GM12878 (cell line): ENCODE measurements around the gene UPP2. TPM values are rescaled to one million over a fixed set of nuclear protein-coding genes. Genes with fewer than 3 reads are reported as not detected.

ENCODE experiments used
- ATAC-seq: fragments of 200-7000 bp; cut with Tn5 transposase; 3 replicates; pipeline ENCODE4 v1.9.1; 2020; ENCODE audit warnings: mild to moderate bottlenecking, moderate library complexity
- BruUV-seq: library from RNA; stranded (reverse); fragments of 400-500 nt; replicated peaks from 2 replicates; lab custom pipeline; 2021; lab: Mats Ljungman, UMichigan
- CTCF ChIA-PET: fragments of 300-600 bp; sonication (Branson Sonifier 250); formaldehyde crosslinking; extraction: SDS; loops from one replicate; lab custom pipeline; 2021; ENCODE audit warnings: inconsistent platforms; lab: Yijun Ruan, JAX
- POLR2A ChIA-PET: fragments of 350-600 bp; formaldehyde crosslinking; extraction: SDS; loops from one replicate; lab custom pipeline; 2021; ENCODE audit warnings: inconsistent platforms; lab: Charles Lee
- RAD21 ChIA-PET: fragments of 300-600 bp; sonication (Branson Sonifier 250); formaldehyde crosslinking; loops from one replicate; lab custom pipeline; 2023; ENCODE audit warnings: antibody characterized with exemption; ENCODE audit not compliant: unreplicated experiment; lab: Charles Lee
- SMC1A ChIA-PET: fragments of 300-600 bp; sonication (Branson Sonifier 250); formaldehyde crosslinking; loops from one replicate; lab custom pipeline; 2023; ENCODE audit not compliant: unreplicated experiment, uncharacterized antibody; lab: Charles Lee
- DNase-seq: peaks from one replicate; pipeline ENCODE4 v3.0.0-alpha.2; 2011; ENCODE audit warnings: low read depth, low spot score
- FAIRE-seq: peaks from 3 replicates; lab custom pipeline; 2011; peaks lifted over from hg19 to GRCh38; lab: Jason Lieb, UNC
- H2AFZ ChIP-seq: 2 replicates; pipeline ENCODE4 v1.6.0; 2011; ENCODE audit warnings: low read depth, low read length, control low read depth; ENCODE audit not compliant: control insufficient read depth
- H3K27ac ChIP-seq: 2 replicates; pipeline ENCODE4 v1.5.1; 2011; ENCODE audit warnings: control low read depth; ENCODE audit not compliant: control insufficient read depth, insufficient read depth
- H3K27me3 ChIP-seq, 2 experiments: replicated peaks in 1 of 2; 2 replicates each; pipeline versions ENCODE4 v1.6.0 to v1.6.1; 2011; ENCODE audit warnings: low read length in 1 of 2; ENCODE audit not compliant: control insufficient read depth in 2 of 2, insufficient read depth in 2 of 2
- H3K36me3 ChIP-seq, 2 experiments: 2 replicates each; pipeline ENCODE4 v1.5.1; 2011; ENCODE audit warnings: low read length in 1 of 2; ENCODE audit not compliant: control insufficient read depth in 2 of 2, insufficient read depth in 2 of 2
- H3K4me1 ChIP-seq: 2 replicates; pipeline ENCODE4 v1.6.1; 2011; ENCODE audit warnings: mild to moderate bottlenecking, low read length, moderate library complexity, mixed read lengths; ENCODE audit not compliant: control insufficient read depth, insufficient read depth
- H3K4me2 ChIP-seq: 2 replicates; pipeline ENCODE4 v1.6.0; 2011; ENCODE audit warnings: control low read depth; ENCODE audit not compliant: control insufficient read depth, insufficient read depth
- H3K4me3 ChIP-seq: fragments of 200-600 bp; sonication (generic); 2 replicates; pipeline ENCODE4 v1.5.1; 2016
- H3K79me2 ChIP-seq: 2 replicates; pipeline ENCODE4 v1.6.0; 2011; ENCODE audit warnings: low read length; ENCODE audit not compliant: control insufficient read depth, insufficient read depth
- H3K9ac ChIP-seq: 2 replicates; pipeline ENCODE4 v1.8.0; 2011; ENCODE audit warnings: low read length, control low read depth, mixed read lengths; ENCODE audit not compliant: control insufficient read depth, insufficient read depth
- H3K9me3 ChIP-seq: replicated peaks from 3 replicates; pipeline ENCODE4 v1.5.1; 2011; ENCODE audit warnings: mild to moderate bottlenecking, low read length; ENCODE audit not compliant: control insufficient read depth, insufficient read depth
- H4K20me1 ChIP-seq: 2 replicates; pipeline ENCODE4 v1.6.0; 2011; ENCODE audit not compliant: control insufficient read depth, insufficient read depth
- CEBPZ ChIP-seq: fragments of 150-350 bp; IDR thresholded peaks from 2 replicates; pipeline ENCODE4 v1.6.1; 2016; ENCODE audit warnings: low read depth, low read length
- CTCF ChIP-seq, 3 experiments: IDR thresholded peaks in 2 of 3; conservative IDR thresholded peaks in 1 of 3; 2 replicates each; pipeline ENCODE4 v1.5.1; 2011; ENCODE audit warnings: low read depth in 3 of 3, low read length in 3 of 3, mild to moderate bottlenecking in 3 of 3, control low read depth in 2 of 3, moderate library complexity in 2 of 3, inconsistent platforms in 1 of 3, mixed read lengths in 1 of 3; ENCODE audit not compliant: control insufficient read depth in 2 of 3, insufficient read depth in 1 of 3; ENCODE audit errors: extremely low read depth in 1 of 3
- MTA2 ChIP-seq: fragments of 450-650 bp; IDR thresholded peaks from 2 replicates; pipeline ENCODE4 v1.6.1; 2016; ENCODE audit warnings: low read depth, mild to moderate bottlenecking, moderate library complexity
- RELB ChIP-seq: fragments of 450-650 bp; IDR thresholded peaks from 2 replicates; pipeline ENCODE4 v1.6.1; 2017; ENCODE audit warnings: low read depth, mild to moderate bottlenecking, moderate library complexity
- SREBF1 ChIP-seq: IDR thresholded peaks from 2 replicates; pipeline ENCODE4 v1.6.1; 2012; ENCODE audit warnings: mild to moderate bottlenecking, low read length
- SREBF2 ChIP-seq: IDR thresholded peaks from 2 replicates; pipeline ENCODE4 v1.6.1; 2012; ENCODE audit warnings: mild to moderate bottlenecking, low read length
- USF1 ChIP-seq: IDR thresholded peaks from 2 replicates; pipeline ENCODE4 v1.6.1; 2011; ENCODE audit warnings: borderline replicate concordance, low read depth, mild to moderate bottlenecking, moderate library complexity, mixed read lengths, low read length; ENCODE audit not compliant: insufficient read depth; ENCODE audit errors: extremely low read length
- ZBTB40 ChIP-seq: fragments of 450-650 bp; IDR thresholded peaks from 2 replicates; pipeline ENCODE4 v1.6.1; 2016; ENCODE audit warnings: mild to moderate bottlenecking, moderate library complexity, borderline replicate concordance
- WGBS: methylation state at CpG from one replicate; pipeline ENCODE4 v1.1.6; 2016; ENCODE audit warnings: low lambda C conversion rate; ENCODE audit not compliant: insufficient replicate concordance, insufficient coverage; ENCODE audit errors: missing lambda C conversion rate; 5-methylcytosine and 5-hydroxymethylcytosine counted together
- in situ Hi-C: fragments of 300-500 bp; cut with MboI; formaldehyde crosslinking; loops from 9 replicates; pipeline ENCODE4 v1.14.3; 2018; ENCODE audit warnings: mixed read lengths
- intact Hi-C: fragments of 100-400 bp; cut with micrococcal nuclease; formaldehyde crosslinking; loops from one replicate; pipeline ENCODE4 v1.14.2; 2022; ENCODE audit not compliant: unreplicated experiment
- polyA plus RNA-seq, 11 experiments: library from polyadenylated mRNA; depleted of rRNA in 4 of 11; unstranded in 6 of 11; stranded (reverse) in 5 of 11; fragments of >200 nt; fragmentation: Nextera tagmentation in 4 of 11; fragmentation: Illumina TruSeq in 1 of 11; extraction: Ambion mirVana in 4 of 11; extraction: Trizol in 1 of 11; gene quantifications; 1 replicate in 1 of 11; 2 replicates in 10 of 11; pipeline versions ENCODE4 v1.2.1 to v1.2.3, GENCODE V29; 2011 to 2016; ENCODE audit warnings: inconsistent platforms in 2 of 11, missing spikeins in 2 of 11, low read depth in 1 of 11
- total RNA-seq, 4 experiments: library from RNA; depleted of rRNA in 3 of 4; stranded (reverse); fragments of >200 nt in 3 of 4; fragmentation: Illumina TruSeq in 1 of 4; extraction: Trizol in 1 of 4; gene quantifications; 2 replicates each; pipeline versions ENCODE4 v1.2.1 to v1.2.3, GENCODE V29; 2013 to 2021

The UPP2 gene
- total and polyA plus RNA-seq, 10 of the 15 experiments (the other 5 are each of a cell fraction or from before 2014, with no cell fraction given), result not detected

GRCh38 chr2:158061763-158062162 is 39.9 kb upstream of the UPP2 start (continued):
- TF ChIP-seq SREBF1 (no peak), MTA2 (no peak), CTCF (IDR thresholded peaks at IDR 0.05 in 2 of 3, conservative IDR thresholded peaks at IDR 0.05 in 1 of 3; ENCODE audit: control insufficient read depth in 2 of 3, extremely low read depth in 1 of 3, insufficient read depth in 1 of 3, low read depth in 3 of 3, low read length in 3 of 3) (no peak)
- TF ChIP-seq, all 136 proteins: peak for 0

GRCh38 chr2:158066046-158066713 is 35.5 kb upstream of the UPP2 start:
- H4K20me1 ChIP-seq, result no peaks in the 10 kb centered on the region
- no TSS peak for BruUV-seq
- H3K79me2 ChIP-seq, result no peaks in the 10 kb centered on the region
- no peaks in the 10 kb centered on the region for H3K36me3 ChIP-seq
- H3K4me3 ChIP-seq, result no peak overlapping the region
- ChIA-PET POLR2A (interaction anchor here (0.5 kb wide), 1 partner anchor 298 kb away, joined by 3 read pairs; no protein-coding TSS in a partner anchor), CTCF (no interaction called here), RAD21 (no interaction called here), SMC1A (no interaction called here)
- in situ Hi-C loops (no loop called here), intact Hi-C loops (no loop called here)
- no peak overlapping the region for H3K9ac ChIP-seq
- no peaks in the 10 kb centered on the region for H3K4me1 ChIP-seq
- WGBS, result 72% methylated on average over 3 of the region's 3 CpGs
- no peak overlapping the region for H3K4me2 ChIP-seq
- FAIRE-seq, result no peak
- no peaks in the 10 kb centered on the region for H3K27me3 ChIP-seq
- H3K27ac ChIP-seq, result no peak overlapping the region
- no peak overlapping the region for H2AFZ ChIP-seq
- ATAC-seq, result no peak
- no peaks in the 10 kb centered on the region for H3K9me3 ChIP-seq
- no peak for DNase-seq
- TF ChIP-seq RELB, result no peak
- TF ChIP-seq SREBF2, result no peak
- no peak for TF ChIP-seq ZBTB40
- no peak for TF ChIP-seq USF1
- no peak for TF ChIP-seq CEBPZ
